Right atrium auricular region (tissue), 2 donors: ENCODE measurements around the gene LNPEP. TPM values are rescaled to one million over a fixed set of nuclear protein-coding genes. Genes with fewer than 3 reads are reported as not detected.

ENCODE experiments used
- DNase-seq: peaks from one replicate; pipeline ENCODE4 v3.0.0-alpha.2; 2019; ENCODE audit warnings: low spot score
- H3K27ac ChIP-seq, 2 donors: fragments of 200-600 bp; sonication (generic); 1 replicate in 1 of 2; 2 replicates in 1 of 2; pipeline ENCODE4 v1.5.1; 2016 to 2019
- H3K27me3 ChIP-seq, 2 donors: fragments of 200-600 bp; sonication (generic); one replicate each; pipeline versions ENCODE4 v1.5.1 to v1.6.0; 2017 to 2019
- H3K36me3 ChIP-seq: fragments of 200-600 bp; sonication (generic); one replicate; pipeline ENCODE4 v1.5.1; 2016
- H3K4me1 ChIP-seq, 2 donors: fragments of 200-600 bp; sonication (generic); one replicate each; pipeline versions ENCODE4 v1.5.1 to v1.6.0; 2017 to 2019
- H3K4me3 ChIP-seq, 2 donors: fragments of 200-600 bp; sonication (generic); 1 replicate in 1 of 2; 2 replicates in 1 of 2; pipeline ENCODE4 v1.5.1; 2017 to 2019; ENCODE audit warnings: mild to moderate bottlenecking in 1 of 2, moderate library complexity in 1 of 2
- H3K9me3 ChIP-seq, 2 donors: fragments of 200-600 bp; sonication (generic); one replicate each; pipeline ENCODE4 v1.5.1; 2019
- total RNA-seq, 2 donors: library from RNA; depleted of rRNA; stranded (reverse); fragments of >200 nt; gene quantifications; one replicate each; pipeline ENCODE4 v1.1.0, GENCODE V29; 2016
- TF ChIP-seq, protein P1 (sequence below), 2 donors: fragments of 200-600 bp; sonication (generic); IDR thresholded peaks; one replicate each; pipeline ENCODE4 v1.5.1; 2019; ENCODE audit warnings: antibody characterized with exemption in 2 of 2

The LNPEP gene
- total RNA-seq, 2 donors from 2014 or later: 50.2 to 60.0 TPM

DNA sequence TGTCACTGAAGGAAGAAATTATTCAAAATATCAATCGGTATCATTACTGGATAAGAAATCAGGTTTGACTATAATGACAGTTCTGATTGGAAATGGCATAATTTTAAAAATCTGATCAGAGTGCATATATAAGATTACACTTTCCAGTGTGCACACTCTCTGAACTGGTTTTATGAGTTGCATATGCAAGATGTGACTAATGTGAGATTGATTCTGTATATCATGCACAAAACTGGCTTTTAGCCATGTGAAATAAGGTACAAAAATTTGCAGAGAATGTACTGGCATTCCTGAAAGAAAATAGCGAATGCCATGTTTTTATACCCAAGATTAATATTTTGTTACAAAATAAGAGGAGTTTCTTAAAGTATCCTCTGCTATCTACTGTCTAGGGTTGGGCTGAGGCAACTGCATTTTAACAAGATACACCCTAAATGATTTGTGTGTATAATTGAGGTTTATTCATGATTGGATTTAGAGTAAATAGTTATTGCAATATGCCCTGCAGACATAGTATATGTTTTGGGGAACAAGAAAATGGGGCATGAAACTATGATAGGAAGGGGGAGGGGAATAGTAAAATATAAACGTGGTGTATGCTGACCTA, 70.7 kb downstream of the LNPEP start:
- no peak overlapping the region for H3K27ac ChIP-seq
- TF ChIP-seq, protein P1, sequence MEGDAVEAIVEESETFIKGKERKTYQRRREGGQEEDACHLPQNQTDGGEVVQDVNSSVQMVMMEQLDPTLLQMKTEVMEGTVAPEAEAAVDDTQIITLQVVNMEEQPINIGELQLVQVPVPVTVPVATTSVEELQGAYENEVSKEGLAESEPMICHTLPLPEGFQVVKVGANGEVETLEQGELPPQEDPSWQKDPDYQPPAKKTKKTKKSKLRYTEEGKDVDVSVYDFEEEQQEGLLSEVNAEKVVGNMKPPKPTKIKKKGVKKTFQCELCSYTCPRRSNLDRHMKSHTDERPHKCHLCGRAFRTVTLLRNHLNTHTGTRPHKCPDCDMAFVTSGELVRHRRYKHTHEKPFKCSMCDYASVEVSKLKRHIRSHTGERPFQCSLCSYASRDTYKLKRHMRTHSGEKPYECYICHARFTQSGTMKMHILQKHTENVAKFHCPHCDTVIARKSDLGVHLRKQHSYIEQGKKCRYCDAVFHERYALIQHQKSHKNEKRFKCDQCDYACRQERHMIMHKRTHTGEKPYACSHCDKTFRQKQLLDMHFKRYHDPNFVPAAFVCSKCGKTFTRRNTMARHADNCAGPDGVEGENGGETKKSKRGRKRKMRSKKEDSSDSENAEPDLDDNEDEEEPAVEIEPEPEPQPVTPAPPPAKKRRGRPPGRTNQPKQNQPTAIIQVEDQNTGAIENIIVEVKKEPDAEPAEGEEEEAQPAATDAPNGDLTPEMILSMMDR (IDR thresholded peaks at IDR 0.05): no peak
- no peaks in the 10 kb centered on the region for H3K9me3 ChIP-seq
- no peak for DNase-seq
- H3K4me3 ChIP-seq: no peak overlapping the region
- H3K27me3 ChIP-seq: no peaks in the 10 kb centered on the region
- H3K4me1 ChIP-seq: no peaks in the 10 kb centered on the region
- H3K36me3 ChIP-seq: peaks cover 37% of the 10 kb centered on the region

DNA sequence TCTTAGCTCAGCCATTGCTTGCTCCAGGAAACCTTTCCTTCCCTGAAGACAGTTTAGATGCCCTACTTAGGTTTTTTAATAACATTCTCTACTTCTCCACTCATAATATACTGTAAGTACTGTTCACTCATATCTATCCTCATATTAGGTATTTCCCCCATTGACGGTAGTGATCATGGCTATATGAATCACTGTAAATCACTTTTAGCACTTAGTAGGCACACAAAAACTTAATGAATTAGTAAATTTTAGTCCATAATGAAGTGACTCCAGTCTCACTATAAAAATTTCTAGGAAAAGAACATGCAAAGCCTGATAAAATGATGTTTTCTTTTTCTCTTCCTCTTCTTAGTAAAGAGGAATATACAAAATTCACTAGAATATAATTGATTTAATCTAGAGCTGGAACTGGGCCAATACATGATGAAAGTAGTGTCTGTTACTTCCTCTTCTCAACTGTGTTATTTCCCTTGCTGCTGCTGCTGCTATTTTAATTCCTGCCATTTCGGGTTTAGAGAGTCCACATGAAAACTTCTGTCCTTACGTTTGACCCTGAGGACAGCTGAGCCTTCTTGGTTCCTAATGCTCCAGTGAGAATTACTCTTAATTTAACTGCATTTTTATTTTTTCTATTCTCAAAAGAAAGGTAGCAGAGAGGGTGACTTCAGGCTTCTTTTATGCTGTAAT, 73.5 kb downstream of the LNPEP start:
- TF ChIP-seq, protein P1 (IDR thresholded peaks at IDR 0.05): no peak
- H3K9me3 ChIP-seq: no peaks in the 10 kb centered on the region
- DNase-seq: no peak
- no peak overlapping the region for H3K4me3 ChIP-seq
- H3K4me1 ChIP-seq: no peaks in the 10 kb centered on the region
- H3K27me3 ChIP-seq: no peaks in the 10 kb centered on the region
- H3K36me3 ChIP-seq: peaks cover 46% of the 10 kb centered on the region
- H3K27ac ChIP-seq: no peak overlapping the region

DNA sequence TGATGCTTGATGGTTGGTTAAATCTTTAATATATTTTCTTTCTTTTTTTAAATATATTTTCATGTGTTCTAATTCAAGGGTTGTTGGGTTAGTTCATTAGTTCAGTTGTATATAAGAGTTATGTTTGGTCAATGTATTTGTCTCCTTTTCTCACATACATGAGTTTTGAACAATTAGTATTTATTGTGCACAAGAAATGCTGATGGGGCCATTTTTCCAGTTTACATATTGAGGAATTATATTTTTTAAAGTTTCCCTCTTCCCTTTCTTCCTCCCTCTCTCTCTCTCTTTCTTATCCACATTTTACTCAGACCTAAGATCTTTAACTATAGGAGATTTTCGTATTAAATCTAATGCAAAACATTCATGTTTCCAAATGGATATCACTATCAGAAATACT, 74.0 kb downstream of the LNPEP start:
- Histone ChIP-seq H3K4me3 (no peak overlapping the region), H3K27me3 (no peaks in the 10 kb centered on the region), H3K36me3 (peaks cover 44% of the 10 kb centered on the region), H3K9me3 (no peaks in the 10 kb centered on the region), H3K27ac (no peak overlapping the region), H3K4me1 (no peaks in the 10 kb centered on the region)
- TF ChIP-seq, protein P1 (IDR thresholded peaks at IDR 0.05): no peak
- DNase-seq: no peak

DNA sequence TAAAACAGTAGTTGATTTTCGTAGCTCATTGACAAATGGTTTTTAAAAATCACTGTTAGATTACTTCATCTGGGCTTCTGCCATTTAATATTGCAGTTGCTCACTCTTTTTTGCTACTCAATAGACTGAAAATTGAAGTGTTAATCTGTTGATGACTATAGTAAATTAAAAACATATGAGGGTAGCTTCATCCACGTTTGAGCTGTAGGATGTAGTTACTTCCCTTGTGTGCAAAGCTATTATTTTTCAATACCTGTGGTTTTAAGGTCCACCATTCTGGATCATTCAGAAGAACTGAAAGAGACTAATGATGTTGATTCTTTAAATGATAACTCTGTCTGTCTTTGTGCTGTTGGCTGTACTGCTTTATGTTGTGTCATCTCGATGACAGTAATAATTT, 74.7 kb downstream of the LNPEP start:
- peaks cover 42% of the 10 kb centered on the region for H3K36me3 ChIP-seq

DNA sequence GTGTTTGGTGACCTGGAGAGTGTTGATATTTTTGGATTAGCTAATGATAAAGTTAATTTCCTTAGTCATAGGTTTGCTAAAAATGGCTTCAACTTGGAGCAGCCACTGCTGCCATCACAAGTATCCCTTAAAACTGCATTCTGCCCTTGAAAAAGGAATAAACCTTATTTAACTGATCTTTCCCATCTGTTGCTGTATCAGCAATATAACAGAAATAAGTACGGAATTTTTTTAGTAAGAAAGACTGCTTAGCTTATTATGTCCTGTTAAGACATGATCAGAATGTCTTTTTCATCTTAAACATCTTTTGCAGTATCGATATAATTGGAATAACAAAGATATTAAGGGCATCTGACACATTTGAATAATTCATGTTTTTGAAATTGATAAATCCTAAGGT, 75.7 kb downstream of the LNPEP start:
- Histone ChIP-seq H3K27ac (no peak overlapping the region), H3K27me3 (no peaks in the 10 kb centered on the region), H3K4me1 (no peaks in the 10 kb centered on the region), H3K36me3 (peaks cover 42% of the 10 kb centered on the region), H3K4me3 (no peak overlapping the region), H3K9me3 (no peaks in the 10 kb centered on the region)
- DNase-seq: no peak
- TF ChIP-seq, protein P1 (IDR thresholded peaks at IDR 0.05): no peak

More for the DNA sequence above, 74.7 kb downstream of the LNPEP start:
- no peak for DNase-seq
- TF ChIP-seq, protein P1 (IDR thresholded peaks at IDR 0.05): no peak
- no peak overlapping the region for H3K27ac ChIP-seq
- no peaks in the 10 kb centered on the region for H3K4me1 ChIP-seq
- H3K9me3 ChIP-seq: no peaks in the 10 kb centered on the region
- H3K4me3 ChIP-seq: no peak overlapping the region
- H3K27me3 ChIP-seq: no peaks in the 10 kb centered on the region
